HepG2 (cell line): ENCODE results near the gene SDR39U1. TPM values are rescaled to one million over a fixed set of nuclear protein-coding genes. Genes with fewer than 3 reads are reported as not detected.

Source experiments
- CBX5 ChIP-seq: sonication (generic); formaldehyde crosslinking; IDR thresholded peaks from 2 replicates; pipeline ENCODE4 v1.4.0; 2020; ENCODE audit warnings: missing genetic modification reagents, borderline replicate concordance
- EED ChIP-seq: sonication (generic); formaldehyde crosslinking; IDR thresholded peaks from 2 replicates; pipeline ENCODE4 v1.5.0; 2020; ENCODE audit warnings: mild to moderate bottlenecking, missing genetic modification reagents
- EP300 ChIP-seq, 3 experiments: sonication (generic) in 1 of 3; formaldehyde crosslinking in 1 of 3; IDR thresholded peaks; 2 replicates each; pipeline versions ENCODE4 v1.5.1 to v1.6.1; 2011 to 2020; ENCODE audit warnings: low read depth in 2 of 3, low read length in 2 of 3, borderline replicate concordance in 1 of 3, improper control_type of control experiment in 1 of 3, mild to moderate bottlenecking in 1 of 3, missing genetic modification reagents in 1 of 3, moderate library complexity in 1 of 3
- HOXA7 ChIP-seq: sonication (generic); formaldehyde crosslinking; IDR thresholded peaks from 2 replicates; pipeline ENCODE4 v1.8.1; 2022; ENCODE audit warnings: mild to moderate bottlenecking, missing genetic modification reagents, moderate library complexity
- MTA3 ChIP-seq: sonication (generic); formaldehyde crosslinking; IDR thresholded peaks from 2 replicates; pipeline ENCODE4 v1.4.0; 2020; ENCODE audit warnings: missing genetic modification reagents
- NFKB2 ChIP-seq: sonication (generic); formaldehyde crosslinking; IDR thresholded peaks from 2 replicates; pipeline ENCODE4 v1.4.0; 2020; ENCODE audit warnings: missing genetic modification reagents, borderline replicate concordance
- PRPF4 ChIP-seq: fragments of 200-400 bp; formaldehyde crosslinking; IDR thresholded peaks from 2 replicates; pipeline ENCODE4 v1.6.1; 2016; ENCODE audit warnings: low read length, low read depth; ENCODE audit not compliant: poor library complexity, severe bottlenecking
- SOX5 ChIP-seq: IDR thresholded peaks from 2 replicates; pipeline ENCODE4 v1.6.1; 2016; ENCODE audit warnings: borderline replicate concordance
- TBL1XR1 ChIP-seq: fragments of 150-350 bp; IDR thresholded peaks from 2 replicates; pipeline ENCODE4 v1.6.1; 2014; ENCODE audit warnings: borderline replicate concordance, low read length; ENCODE audit not compliant: partially characterized antibody
- ZNF207 ChIP-seq: fragments of 450-650 bp; IDR thresholded peaks from 2 replicates; pipeline ENCODE4 v1.6.1; 2016; ENCODE audit warnings: antibody characterized with exemption, borderline replicate concordance
- ZNF550 ChIP-seq: sonication (generic); formaldehyde crosslinking; IDR thresholded peaks from 2 replicates; pipeline ENCODE4 v1.4.0; 2020; ENCODE audit warnings: mild to moderate bottlenecking, missing genetic modification reagents, borderline replicate concordance
- ZNF567 ChIP-seq: sonication (generic); formaldehyde crosslinking; IDR thresholded peaks from 2 replicates; pipeline ENCODE4 v1.8.1; 2023; ENCODE audit warnings: mild to moderate bottlenecking, missing genetic modification reagents, borderline replicate concordance
- ZNF570 ChIP-seq: sonication (generic); formaldehyde crosslinking; IDR thresholded peaks from 2 replicates; pipeline ENCODE4 v1.4.0; 2020; ENCODE audit warnings: mild to moderate bottlenecking, missing genetic modification reagents, borderline replicate concordance
- polyA plus RNA-seq, 8 experiments: library from polyadenylated mRNA; depleted of rRNA in 3 of 8; stranded (reverse) in 7 of 8; unstranded in 1 of 8; fragments of >200 nt; fragmentation: Illumina TruSeq in 4 of 8; extraction: Trizol in 4 of 8; gene quantifications; 2 replicates each; pipeline versions ENCODE4 v1.2.1 to v1.2.3, GENCODE V29; 2011 to 2016; ENCODE audit warnings: low read depth in 4 of 8, missing spikeins in 1 of 8, mixed read lengths in 1 of 8; ENCODE audit not compliant: insufficient read depth in 1 of 8
- total RNA-seq, 5 experiments: library from RNA; depleted of rRNA; stranded (reverse); fragments of >200 nt; fragmentation: Illumina TruSeq; extraction: Trizol; gene quantifications; 2 replicates each; pipeline ENCODE4 v1.2.3, GENCODE V29; 2016; ENCODE audit warnings: low read depth in 1 of 5
- TF ChIP-seq, protein P1 (sequence below): sonication (generic); formaldehyde crosslinking; IDR thresholded peaks from 2 replicates; pipeline ENCODE4 v1.5.1; 2020; ENCODE audit warnings: missing genetic modification reagents, mild to moderate bottlenecking, borderline replicate concordance
- TF ChIP-seq, protein P2 (sequence below): IDR thresholded peaks from 2 replicates; pipeline ENCODE4 v1.6.1; 2018; ENCODE audit warnings: missing genetic modification reagents, mild to moderate bottlenecking, missing compliant biosample characterization
- TF ChIP-seq, protein P3 (sequence below): sonication (generic); formaldehyde crosslinking; IDR thresholded peaks from 2 replicates; pipeline ENCODE4 v1.5.0; 2020; ENCODE audit warnings: mild to moderate bottlenecking, missing genetic modification reagents
- TF ChIP-seq, protein P4 (sequence below): IDR thresholded peaks from 2 replicates; pipeline ENCODE4 v1.6.1; 2018; ENCODE audit warnings: missing genetic modification reagents
- TF ChIP-seq, protein P5 (sequence below): sonication (generic); formaldehyde crosslinking; IDR thresholded peaks from 2 replicates; pipeline ENCODE4 v1.8.0; 2022; ENCODE audit warnings: mild to moderate bottlenecking, missing genetic modification reagents, moderate library complexity
- TF ChIP-seq, protein P6 (sequence below): sonication (generic); formaldehyde crosslinking; IDR thresholded peaks from 2 replicates; pipeline ENCODE4 v1.4.0; 2020; ENCODE audit warnings: missing genetic modification reagents

The SDR39U1 gene
- total and polyA plus RNA-seq, 2 of the 13 experiments (the other 11 are each of a cell fraction or from before 2014, with no cell fraction given) = 34.4 to 129 TPM

DNA sequence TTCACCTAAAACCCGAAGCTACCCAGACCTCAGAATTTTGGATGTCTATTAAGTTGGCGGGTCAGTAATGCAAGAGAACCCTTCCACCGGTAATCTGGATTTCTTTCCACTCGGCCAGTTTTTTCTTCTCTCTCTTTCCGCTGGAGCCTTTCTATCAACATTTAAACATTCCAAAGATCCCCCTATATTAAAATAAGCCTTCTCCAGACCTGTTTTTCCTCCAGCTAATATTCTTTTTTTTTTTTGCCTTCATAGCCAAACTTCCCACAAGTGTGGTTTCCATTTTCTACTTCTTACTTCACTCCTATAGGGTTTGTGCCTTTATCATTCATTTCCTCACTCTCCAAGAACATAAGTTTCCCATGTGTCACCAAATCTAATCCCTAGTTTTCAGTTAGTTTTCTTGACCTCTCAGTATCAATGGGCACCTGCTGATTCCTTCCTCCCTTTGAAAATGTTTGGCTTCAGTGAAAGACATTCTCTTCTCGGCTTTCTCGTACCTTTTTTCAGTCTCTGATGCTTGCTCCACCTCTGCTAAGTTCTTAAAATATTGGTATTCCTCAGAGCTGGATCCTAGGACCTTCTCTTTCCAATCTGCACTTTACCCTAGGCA lies 583 bp upstream of the SDR39U1 start (continued):
- TF ChIP-seq, protein P1, sequence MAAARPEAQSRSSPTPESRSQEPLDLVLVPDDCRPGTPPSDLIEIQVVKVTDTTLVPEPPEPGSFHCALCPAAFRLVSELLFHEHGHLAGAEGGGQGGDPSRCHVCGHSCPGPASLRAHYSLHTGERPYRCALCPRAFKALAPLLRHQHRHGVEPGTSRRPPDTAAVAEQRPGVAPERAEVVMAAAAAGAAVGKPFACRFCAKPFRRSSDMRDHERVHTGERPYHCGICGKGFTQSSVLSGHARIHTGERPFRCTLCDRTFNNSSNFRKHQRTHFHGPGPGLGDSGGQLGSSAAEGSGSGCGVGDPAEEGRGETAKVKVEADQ = no peak
- TF ChIP-seq, protein P2, sequence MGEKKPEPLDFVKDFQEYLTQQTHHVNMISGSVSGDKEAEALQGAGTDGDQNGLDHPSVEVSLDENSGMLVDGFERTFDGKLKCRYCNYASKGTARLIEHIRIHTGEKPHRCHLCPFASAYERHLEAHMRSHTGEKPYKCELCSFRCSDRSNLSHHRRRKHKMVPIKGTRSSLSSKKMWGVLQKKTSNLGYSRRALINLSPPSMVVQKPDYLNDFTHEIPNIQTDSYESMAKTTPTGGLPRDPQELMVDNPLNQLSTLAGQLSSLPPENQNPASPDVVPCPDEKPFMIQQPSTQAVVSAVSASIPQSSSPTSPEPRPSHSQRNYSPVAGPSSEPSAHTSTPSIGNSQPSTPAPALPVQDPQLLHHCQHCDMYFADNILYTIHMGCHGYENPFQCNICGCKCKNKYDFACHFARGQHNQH = no peak
- TF ChIP-seq EP300 (IDR thresholded peaks at IDR 0.05; ENCODE audit: low read depth in 2 of 2, low read length in 2 of 2) = peak in 1 of 2 experiments; percentile 25; a peak in 1 of 4 replicates
- no peak for TF ChIP-seq EP300 (CRISPR knock-in tag; IDR thresholded peaks at IDR 0.05; ENCODE audit: borderline replicate concordance)
- no peak for TF ChIP-seq NFKB2 (CRISPR knock-in tag)
- no peak for TF ChIP-seq SOX5 (CRISPR knock-in tag)
- TF ChIP-seq HOXA7 = no peak
- no peak for TF ChIP-seq EED
- TF ChIP-seq, protein P3, sequence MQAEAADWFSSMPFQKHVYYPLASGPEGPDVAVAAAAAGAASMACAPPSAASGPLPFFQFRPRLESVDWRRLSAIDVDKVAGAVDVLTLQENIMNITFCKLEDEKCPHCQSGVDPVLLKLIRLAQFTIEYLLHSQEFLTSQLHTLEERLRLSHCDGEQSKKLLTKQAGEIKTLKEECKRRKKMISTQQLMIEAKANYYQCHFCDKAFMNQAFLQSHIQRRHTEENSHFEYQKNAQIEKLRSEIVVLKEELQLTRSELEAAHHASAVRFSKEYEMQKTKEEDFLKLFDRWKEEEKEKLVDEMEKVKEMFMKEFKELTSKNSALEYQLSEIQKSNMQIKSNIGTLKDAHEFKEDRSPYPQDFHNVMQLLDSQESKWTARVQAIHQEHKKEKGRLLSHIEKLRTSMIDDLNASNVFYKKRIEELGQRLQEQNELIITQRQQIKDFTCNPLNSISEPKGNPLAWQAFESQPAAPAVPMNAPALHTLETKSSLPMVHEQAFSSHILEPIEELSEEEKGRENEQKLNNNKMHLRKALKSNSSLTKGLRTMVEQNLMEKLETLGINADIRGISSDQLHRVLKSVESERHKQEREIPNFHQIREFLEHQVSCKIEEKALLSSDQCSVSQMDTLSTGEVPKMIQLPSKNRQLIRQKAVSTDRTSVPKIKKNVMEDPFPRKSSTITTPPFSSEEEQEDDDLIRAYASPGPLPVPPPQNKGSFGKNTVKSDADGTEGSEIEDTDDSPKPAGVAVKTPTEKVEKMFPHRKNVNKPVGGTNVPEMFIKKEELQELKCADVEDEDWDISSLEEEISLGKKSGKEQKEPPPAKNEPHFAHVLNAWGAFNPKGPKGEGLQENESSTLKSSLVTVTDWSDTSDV (CRISPR knock-in tag) = no peak
- no peak for TF ChIP-seq ZNF570 (CRISPR knock-in tag)
- no peak for TF ChIP-seq ZNF550 (CRISPR knock-in tag)
- TF ChIP-seq TBL1XR1 = no peak
- TF ChIP-seq ZNF207 = no peak
- TF ChIP-seq MTA3 (CRISPR knock-in tag) = no peak
- TF ChIP-seq, protein P4, sequence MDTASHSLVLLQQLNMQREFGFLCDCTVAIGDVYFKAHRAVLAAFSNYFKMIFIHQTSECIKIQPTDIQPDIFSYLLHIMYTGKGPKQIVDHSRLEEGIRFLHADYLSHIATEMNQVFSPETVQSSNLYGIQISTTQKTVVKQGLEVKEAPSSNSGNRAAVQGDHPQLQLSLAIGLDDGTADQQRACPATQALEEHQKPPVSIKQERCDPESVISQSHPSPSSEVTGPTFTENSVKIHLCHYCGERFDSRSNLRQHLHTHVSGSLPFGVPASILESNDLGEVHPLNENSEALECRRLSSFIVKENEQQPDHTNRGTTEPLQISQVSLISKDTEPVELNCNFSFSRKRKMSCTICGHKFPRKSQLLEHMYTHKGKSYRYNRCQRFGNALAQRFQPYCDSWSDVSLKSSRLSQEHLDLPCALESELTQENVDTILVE (CRISPR knock-in tag) = no peak
- no peak for TF ChIP-seq ZNF567 (CRISPR knock-in tag)
- no peak for TF ChIP-seq CBX5
- TF ChIP-seq, protein P5, sequence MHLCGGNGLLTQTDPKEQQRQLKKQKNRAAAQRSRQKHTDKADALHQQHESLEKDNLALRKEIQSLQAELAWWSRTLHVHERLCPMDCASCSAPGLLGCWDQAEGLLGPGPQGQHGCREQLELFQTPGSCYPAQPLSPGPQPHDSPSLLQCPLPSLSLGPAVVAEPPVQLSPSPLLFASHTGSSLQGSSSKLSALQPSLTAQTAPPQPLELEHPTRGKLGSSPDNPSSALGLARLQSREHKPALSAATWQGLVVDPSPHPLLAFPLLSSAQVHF (CRISPR knock-in tag) = no peak
- TF ChIP-seq, protein P6, sequence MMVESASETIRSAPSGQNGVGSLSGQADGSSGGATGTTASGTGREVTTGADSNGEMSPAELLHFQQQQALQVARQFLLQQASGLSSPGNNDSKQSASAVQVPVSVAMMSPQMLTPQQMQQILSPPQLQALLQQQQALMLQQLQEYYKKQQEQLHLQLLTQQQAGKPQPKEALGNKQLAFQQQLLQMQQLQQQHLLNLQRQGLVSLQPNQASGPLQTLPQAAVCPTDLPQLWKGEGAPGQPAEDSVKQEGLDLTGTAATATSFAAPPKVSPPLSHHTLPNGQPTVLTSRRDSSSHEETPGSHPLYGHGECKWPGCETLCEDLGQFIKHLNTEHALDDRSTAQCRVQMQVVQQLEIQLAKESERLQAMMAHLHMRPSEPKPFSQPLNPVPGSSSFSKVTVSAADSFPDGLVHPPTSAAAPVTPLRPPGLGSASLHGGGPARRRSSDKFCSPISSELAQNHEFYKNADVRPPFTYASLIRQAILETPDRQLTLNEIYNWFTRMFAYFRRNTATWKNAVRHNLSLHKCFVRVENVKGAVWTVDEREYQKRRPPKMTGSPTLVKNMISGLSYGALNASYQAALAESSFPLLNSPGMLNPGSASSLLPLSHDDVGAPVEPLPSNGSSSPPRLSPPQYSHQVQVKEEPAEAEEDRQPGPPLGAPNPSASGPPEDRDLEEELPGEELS (CRISPR knock-in tag) = 0 out of 2 replicates have a peak, but pooled peaks have one; percentile 23
- TF ChIP-seq PRPF4 = no peak
